GM23338 (cell line): ENCODE data around the gene TMEM217. TPM values are rescaled to one million over a fixed set of nuclear protein-coding genes. Genes with fewer than 3 reads are reported as not detected.

Experiments
- ATAC-seq: fragments of 200-7000 bp; cut with Tn5 transposase; 3 replicates; pipeline ENCODE4 v1.9.1; 2020
- DNase-seq: peaks from one replicate; pipeline ENCODE4 v3.0.0-alpha.2; 2015; ENCODE audit warnings: low spot score
- H2AFZ ChIP-seq: fragments of 200-600 bp; sonication (generic); 2 replicates; pipeline ENCODE4 v1.8.0; 2016; ENCODE audit warnings: antibody characterized with exemption, mild to moderate bottlenecking, moderate library complexity
- H3F3A ChIP-seq: fragments of 200-600 bp; sonication (generic); replicated peaks from 2 replicates; pipeline ENCODE4 v1.8.0; 2017; ENCODE audit warnings: antibody characterized with exemption, mixed run types, low read depth
- H3K27ac ChIP-seq: fragments of 200-600 bp; sonication (generic); 2 replicates; pipeline ENCODE4 v1.6.1; 2016; ENCODE audit warnings: low read depth
- H3K27me3 ChIP-seq: fragments of 200-600 bp; sonication (generic); 2 replicates; pipeline ENCODE4 v1.8.0; 2016; ENCODE audit warnings: mild to moderate bottlenecking, mixed run types, moderate library complexity; ENCODE audit not compliant: insufficient read depth
- H3K36me3 ChIP-seq: fragments of 200-600 bp; sonication (generic); 2 replicates; pipeline ENCODE4 v1.8.0; 2016; ENCODE audit warnings: mild to moderate bottlenecking; ENCODE audit not compliant: insufficient read depth
- H3K4me1 ChIP-seq: fragments of 200-600 bp; sonication (generic); 2 replicates; pipeline ENCODE4 v1.8.0; 2016; ENCODE audit warnings: mild to moderate bottlenecking, moderate library complexity; ENCODE audit not compliant: insufficient read depth
- H3K4me2 ChIP-seq: fragments of 200-600 bp; sonication (generic); 2 replicates; pipeline ENCODE4 v1.7.1; 2017; ENCODE audit warnings: mixed run types
- H3K4me3 ChIP-seq: fragments of 200-600 bp; sonication (generic); 2 replicates; pipeline ENCODE4 v1.6.1; 2016; ENCODE audit warnings: mixed run types
- H3K79me2 ChIP-seq: fragments of 200-600 bp; sonication (generic); replicated peaks from 2 replicates; pipeline ENCODE4 v1.8.0; 2017; ENCODE audit warnings: mild to moderate bottlenecking; ENCODE audit not compliant: insufficient read depth
- H3K9me2 ChIP-seq: fragments of 200-600 bp; sonication (generic); 2 replicates; pipeline ENCODE4 v1.8.0; 2017; ENCODE audit not compliant: insufficient read depth
- H4K20me1 ChIP-seq: fragments of 200-600 bp; sonication (generic); replicated peaks from 2 replicates; pipeline ENCODE4 v1.8.0; 2017; ENCODE audit warnings: mild to moderate bottlenecking; ENCODE audit not compliant: insufficient read depth
- H3K27ac Mint-ChIP-seq: 2 replicates; pipeline ENCODE4 v1.8.0; 2020; ENCODE audit warnings: inconsistent platforms, mild to moderate bottlenecking, moderate library complexity, mixed read lengths
- H3K27me3 Mint-ChIP-seq: 3 replicates; pipeline ENCODE4 v1.8.0; 2022; ENCODE audit warnings: low read depth, mild to moderate bottlenecking, moderate library complexity, mixed read lengths, inconsistent platforms; ENCODE audit not compliant: insufficient read depth, poor library complexity
- H3K36me3 Mint-ChIP-seq: 3 replicates; pipeline ENCODE4 v1.8.0; 2021; ENCODE audit warnings: low read depth, mild to moderate bottlenecking, inconsistent platforms, moderate library complexity, mixed read lengths
- H3K4me1 Mint-ChIP-seq: 3 replicates; pipeline ENCODE4 v1.8.0; 2020; ENCODE audit warnings: mild to moderate bottlenecking, inconsistent platforms, mixed read lengths
- H3K4me3 Mint-ChIP-seq: 3 replicates; pipeline ENCODE4 v1.8.0; 2021; ENCODE audit warnings: moderate library complexity, mild to moderate bottlenecking, inconsistent platforms, mixed read lengths
- H3K9me3 Mint-ChIP-seq: 3 replicates; pipeline ENCODE4 v1.8.0; 2020; ENCODE audit warnings: moderate library complexity, mild to moderate bottlenecking, inconsistent platforms, mixed read lengths
- CREB1 ChIP-seq: fragments of 250-450 bp; sonication (Bioruptor Pico); IDR thresholded peaks from 2 replicates; pipeline ENCODE4 v1.5.0; 2020; ENCODE audit warnings: low read depth, mild to moderate bottlenecking, moderate library complexity
- EZH2 ChIP-seq: fragments of 200-600 bp; sonication (generic); IDR thresholded peaks from one replicate; pipeline ENCODE4 v1.8.0; 2017; ENCODE audit warnings: antibody characterized with exemption, mild to moderate bottlenecking, low read depth; ENCODE audit not compliant: unreplicated experiment
- EZH2phosphoT487 ChIP-seq: fragments of 200-600 bp; sonication (generic); IDR thresholded peaks from one replicate; pipeline ENCODE4 v1.8.1; 2018; ENCODE audit warnings: antibody characterized with exemption; ENCODE audit not compliant: unreplicated experiment
- JUNB ChIP-seq: IDR thresholded peaks from one replicate; pipeline ENCODE4 v1.6.1; 2016; ENCODE audit warnings: antibody characterized with exemption; ENCODE audit not compliant: unreplicated experiment
- NANOG ChIP-seq: IDR thresholded peaks from 2 replicates; pipeline ENCODE4 v1.6.1; 2016; ENCODE audit warnings: antibody characterized with exemption, borderline replicate concordance
- POLR2AphosphoS5 ChIP-seq: IDR thresholded peaks from 2 replicates; pipeline ENCODE4 v1.6.1; 2016; ENCODE audit warnings: antibody characterized with exemption, low read depth
- STAT1 ChIP-seq: IDR thresholded peaks from one replicate; pipeline ENCODE4 v1.6.1; 2016; ENCODE audit warnings: antibody characterized with exemption; ENCODE audit not compliant: unreplicated experiment
- ZNF114 ChIP-seq: fragments of 250-450 bp; sonication (Bioruptor Pico); IDR thresholded peaks from 2 replicates; pipeline ENCODE4 v1.5.0; 2020; ENCODE audit warnings: mild to moderate bottlenecking, moderate library complexity
- ZNF331 ChIP-seq: fragments of 250-450 bp; sonication (Bioruptor Pico); IDR thresholded peaks from 2 replicates; pipeline ENCODE4 v1.5.0; 2020; ENCODE audit warnings: low read depth, mild to moderate bottlenecking, moderate library complexity
- polyA plus RNA-seq: library from polyadenylated mRNA; unstranded; fragments of >200 nt; fragmentation: Nextera tagmentation; extraction: Ambion mirVana; gene quantifications from 2 replicates; pipeline ENCODE4 v1.2.1, GENCODE V29; 2016
- total RNA-seq: library from RNA; depleted of rRNA; stranded (reverse); fragments of >200 nt; shearing (Covaris generic); gene quantifications from 2 replicates; pipeline ENCODE4 v1.2.3, GENCODE V29; 2014
- TF ChIP-seq, protein P1 (sequence below): IDR thresholded peaks from 2 replicates; pipeline ENCODE4 v1.6.1; 2016; ENCODE audit warnings: antibody characterized with exemption
- TF ChIP-seq, protein P2 (sequence below): IDR thresholded peaks from one replicate; pipeline ENCODE4 v1.6.1; 2018; ENCODE audit warnings: antibody characterized with exemption; ENCODE audit not compliant: unreplicated experiment
- TF ChIP-seq, protein P3 (sequence below), 2 experiments: fragments of 200-600 bp in 1 of 2; sonication (generic) in 1 of 2; conservative IDR thresholded peaks; 2 replicates each; pipeline versions ENCODE4 v1.5.1 to v1.6.1; 2016 to 2017; ENCODE audit warnings: antibody characterized with exemption in 2 of 2, low read depth in 2 of 2, mild to moderate bottlenecking in 2 of 2, moderate library complexity in 1 of 2
- TF ChIP-seq, protein P4 (sequence below): fragments of 250-450 bp; sonication (Bioruptor Pico); IDR thresholded peaks from 2 replicates; pipeline ENCODE4 v1.5.0; 2020; ENCODE audit warnings: mild to moderate bottlenecking, moderate library complexity

Gene TMEM217
- total and polyA plus RNA-seq, 2 experiments from 2014 or later = 1.3 TPM; not detected in 1

DNA sequence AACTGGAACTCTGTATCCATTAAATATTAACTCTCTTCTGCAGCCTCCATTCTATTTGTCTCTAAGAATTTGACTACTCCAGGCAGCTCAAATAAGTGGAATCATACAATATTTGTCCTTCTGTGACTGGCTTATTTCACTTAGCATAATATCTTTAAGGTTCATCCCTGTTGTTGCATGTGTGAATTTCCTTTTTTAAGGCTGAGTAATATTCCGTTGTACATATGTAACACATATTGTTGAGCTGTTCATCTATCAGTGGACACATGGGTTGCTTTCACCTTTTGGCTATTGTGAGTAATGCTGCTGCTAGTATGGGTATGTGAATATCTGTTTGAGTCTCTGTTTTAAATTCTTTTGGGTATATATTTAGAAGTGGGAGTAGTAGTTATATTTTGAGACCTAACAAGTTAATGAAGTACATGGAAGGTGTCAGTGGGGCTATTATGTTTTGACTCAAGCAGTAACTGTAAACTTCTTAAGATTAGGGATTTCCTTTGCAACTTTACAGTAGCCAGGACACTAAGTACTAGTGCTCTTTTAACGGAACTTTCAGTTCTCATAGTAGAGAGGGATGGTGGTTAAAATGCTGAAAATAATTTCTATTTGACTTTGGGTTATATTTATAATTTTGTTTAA lies 29.7 kb upstream of the TMEM217 start:
- H3K36me3 Mint-ChIP-seq = peaks cover 52% of the 10 kb centered on the region

More for the DNA sequence above, 29.7 kb upstream of the TMEM217 start:
- H3K9me3 Mint-ChIP-seq = no peaks in the 10 kb centered on the region
- Histone ChIP-seq H3K9me2 (no peaks in the 10 kb centered on the region), H3K27me3 (no peaks in the 10 kb centered on the region), H4K20me1 (no peaks in the 10 kb centered on the region; the same call in 1 of the 2 replicates), H3K4me1 (no peaks in the 10 kb centered on the region), H3K27ac (no peak overlapping the region), H3K4me2 (no peak overlapping the region), H3K36me3 (peaks cover 27% of the 10 kb centered on the region), H3K79me2 (no peaks in the 10 kb centered on the region), H3F3A (no peaks in the 10 kb centered on the region), H3K4me3 (no peak overlapping the region), H2AFZ (no peak overlapping the region)
- ATAC-seq (no peak), DNase-seq (no peak)
- no peaks in the 10 kb centered on the region for H3K4me1 Mint-ChIP-seq
- TF ChIP-seq EZH2 (no peak), ZNF114 (CRISPR knock-in tag) (no peak), ZNF331 (no peak), EZH2phosphoT487 (no peak), CREB1 (CRISPR knock-in tag) (no peak), POLR2AphosphoS5 (no peak), JUNB (no peak), STAT1 (no peak), NANOG (no peak)
- TF ChIP-seq, protein P1, sequence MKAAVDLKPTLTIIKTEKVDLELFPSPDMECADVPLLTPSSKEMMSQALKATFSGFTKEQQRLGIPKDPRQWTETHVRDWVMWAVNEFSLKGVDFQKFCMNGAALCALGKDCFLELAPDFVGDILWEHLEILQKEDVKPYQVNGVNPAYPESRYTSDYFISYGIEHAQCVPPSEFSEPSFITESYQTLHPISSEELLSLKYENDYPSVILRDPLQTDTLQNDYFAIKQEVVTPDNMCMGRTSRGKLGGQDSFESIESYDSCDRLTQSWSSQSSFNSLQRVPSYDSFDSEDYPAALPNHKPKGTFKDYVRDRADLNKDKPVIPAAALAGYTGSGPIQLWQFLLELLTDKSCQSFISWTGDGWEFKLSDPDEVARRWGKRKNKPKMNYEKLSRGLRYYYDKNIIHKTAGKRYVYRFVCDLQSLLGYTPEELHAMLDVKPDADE = no peak
- TF ChIP-seq, protein P2, sequence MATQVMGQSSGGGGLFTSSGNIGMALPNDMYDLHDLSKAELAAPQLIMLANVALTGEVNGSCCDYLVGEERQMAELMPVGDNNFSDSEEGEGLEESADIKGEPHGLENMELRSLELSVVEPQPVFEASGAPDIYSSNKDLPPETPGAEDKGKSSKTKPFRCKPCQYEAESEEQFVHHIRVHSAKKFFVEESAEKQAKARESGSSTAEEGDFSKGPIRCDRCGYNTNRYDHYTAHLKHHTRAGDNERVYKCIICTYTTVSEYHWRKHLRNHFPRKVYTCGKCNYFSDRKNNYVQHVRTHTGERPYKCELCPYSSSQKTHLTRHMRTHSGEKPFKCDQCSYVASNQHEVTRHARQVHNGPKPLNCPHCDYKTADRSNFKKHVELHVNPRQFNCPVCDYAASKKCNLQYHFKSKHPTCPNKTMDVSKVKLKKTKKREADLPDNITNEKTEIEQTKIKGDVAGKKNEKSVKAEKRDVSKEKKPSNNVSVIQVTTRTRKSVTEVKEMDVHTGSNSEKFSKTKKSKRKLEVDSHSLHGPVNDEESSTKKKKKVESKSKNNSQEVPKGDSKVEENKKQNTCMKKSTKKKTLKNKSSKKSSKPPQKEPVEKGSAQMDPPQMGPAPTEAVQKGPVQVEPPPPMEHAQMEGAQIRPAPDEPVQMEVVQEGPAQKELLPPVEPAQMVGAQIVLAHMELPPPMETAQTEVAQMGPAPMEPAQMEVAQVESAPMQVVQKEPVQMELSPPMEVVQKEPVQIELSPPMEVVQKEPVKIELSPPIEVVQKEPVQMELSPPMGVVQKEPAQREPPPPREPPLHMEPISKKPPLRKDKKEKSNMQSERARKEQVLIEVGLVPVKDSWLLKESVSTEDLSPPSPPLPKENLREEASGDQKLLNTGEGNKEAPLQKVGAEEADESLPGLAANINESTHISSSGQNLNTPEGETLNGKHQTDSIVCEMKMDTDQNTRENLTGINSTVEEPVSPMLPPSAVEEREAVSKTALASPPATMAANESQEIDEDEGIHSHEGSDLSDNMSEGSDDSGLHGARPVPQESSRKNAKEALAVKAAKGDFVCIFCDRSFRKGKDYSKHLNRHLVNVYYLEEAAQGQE = no peak
- TF ChIP-seq, protein P3, sequence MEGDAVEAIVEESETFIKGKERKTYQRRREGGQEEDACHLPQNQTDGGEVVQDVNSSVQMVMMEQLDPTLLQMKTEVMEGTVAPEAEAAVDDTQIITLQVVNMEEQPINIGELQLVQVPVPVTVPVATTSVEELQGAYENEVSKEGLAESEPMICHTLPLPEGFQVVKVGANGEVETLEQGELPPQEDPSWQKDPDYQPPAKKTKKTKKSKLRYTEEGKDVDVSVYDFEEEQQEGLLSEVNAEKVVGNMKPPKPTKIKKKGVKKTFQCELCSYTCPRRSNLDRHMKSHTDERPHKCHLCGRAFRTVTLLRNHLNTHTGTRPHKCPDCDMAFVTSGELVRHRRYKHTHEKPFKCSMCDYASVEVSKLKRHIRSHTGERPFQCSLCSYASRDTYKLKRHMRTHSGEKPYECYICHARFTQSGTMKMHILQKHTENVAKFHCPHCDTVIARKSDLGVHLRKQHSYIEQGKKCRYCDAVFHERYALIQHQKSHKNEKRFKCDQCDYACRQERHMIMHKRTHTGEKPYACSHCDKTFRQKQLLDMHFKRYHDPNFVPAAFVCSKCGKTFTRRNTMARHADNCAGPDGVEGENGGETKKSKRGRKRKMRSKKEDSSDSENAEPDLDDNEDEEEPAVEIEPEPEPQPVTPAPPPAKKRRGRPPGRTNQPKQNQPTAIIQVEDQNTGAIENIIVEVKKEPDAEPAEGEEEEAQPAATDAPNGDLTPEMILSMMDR (conservative IDR thresholded peaks at IDR 0.05; ENCODE audit: low read depth in 2 of 2) = no peak
- TF ChIP-seq, protein P4, sequence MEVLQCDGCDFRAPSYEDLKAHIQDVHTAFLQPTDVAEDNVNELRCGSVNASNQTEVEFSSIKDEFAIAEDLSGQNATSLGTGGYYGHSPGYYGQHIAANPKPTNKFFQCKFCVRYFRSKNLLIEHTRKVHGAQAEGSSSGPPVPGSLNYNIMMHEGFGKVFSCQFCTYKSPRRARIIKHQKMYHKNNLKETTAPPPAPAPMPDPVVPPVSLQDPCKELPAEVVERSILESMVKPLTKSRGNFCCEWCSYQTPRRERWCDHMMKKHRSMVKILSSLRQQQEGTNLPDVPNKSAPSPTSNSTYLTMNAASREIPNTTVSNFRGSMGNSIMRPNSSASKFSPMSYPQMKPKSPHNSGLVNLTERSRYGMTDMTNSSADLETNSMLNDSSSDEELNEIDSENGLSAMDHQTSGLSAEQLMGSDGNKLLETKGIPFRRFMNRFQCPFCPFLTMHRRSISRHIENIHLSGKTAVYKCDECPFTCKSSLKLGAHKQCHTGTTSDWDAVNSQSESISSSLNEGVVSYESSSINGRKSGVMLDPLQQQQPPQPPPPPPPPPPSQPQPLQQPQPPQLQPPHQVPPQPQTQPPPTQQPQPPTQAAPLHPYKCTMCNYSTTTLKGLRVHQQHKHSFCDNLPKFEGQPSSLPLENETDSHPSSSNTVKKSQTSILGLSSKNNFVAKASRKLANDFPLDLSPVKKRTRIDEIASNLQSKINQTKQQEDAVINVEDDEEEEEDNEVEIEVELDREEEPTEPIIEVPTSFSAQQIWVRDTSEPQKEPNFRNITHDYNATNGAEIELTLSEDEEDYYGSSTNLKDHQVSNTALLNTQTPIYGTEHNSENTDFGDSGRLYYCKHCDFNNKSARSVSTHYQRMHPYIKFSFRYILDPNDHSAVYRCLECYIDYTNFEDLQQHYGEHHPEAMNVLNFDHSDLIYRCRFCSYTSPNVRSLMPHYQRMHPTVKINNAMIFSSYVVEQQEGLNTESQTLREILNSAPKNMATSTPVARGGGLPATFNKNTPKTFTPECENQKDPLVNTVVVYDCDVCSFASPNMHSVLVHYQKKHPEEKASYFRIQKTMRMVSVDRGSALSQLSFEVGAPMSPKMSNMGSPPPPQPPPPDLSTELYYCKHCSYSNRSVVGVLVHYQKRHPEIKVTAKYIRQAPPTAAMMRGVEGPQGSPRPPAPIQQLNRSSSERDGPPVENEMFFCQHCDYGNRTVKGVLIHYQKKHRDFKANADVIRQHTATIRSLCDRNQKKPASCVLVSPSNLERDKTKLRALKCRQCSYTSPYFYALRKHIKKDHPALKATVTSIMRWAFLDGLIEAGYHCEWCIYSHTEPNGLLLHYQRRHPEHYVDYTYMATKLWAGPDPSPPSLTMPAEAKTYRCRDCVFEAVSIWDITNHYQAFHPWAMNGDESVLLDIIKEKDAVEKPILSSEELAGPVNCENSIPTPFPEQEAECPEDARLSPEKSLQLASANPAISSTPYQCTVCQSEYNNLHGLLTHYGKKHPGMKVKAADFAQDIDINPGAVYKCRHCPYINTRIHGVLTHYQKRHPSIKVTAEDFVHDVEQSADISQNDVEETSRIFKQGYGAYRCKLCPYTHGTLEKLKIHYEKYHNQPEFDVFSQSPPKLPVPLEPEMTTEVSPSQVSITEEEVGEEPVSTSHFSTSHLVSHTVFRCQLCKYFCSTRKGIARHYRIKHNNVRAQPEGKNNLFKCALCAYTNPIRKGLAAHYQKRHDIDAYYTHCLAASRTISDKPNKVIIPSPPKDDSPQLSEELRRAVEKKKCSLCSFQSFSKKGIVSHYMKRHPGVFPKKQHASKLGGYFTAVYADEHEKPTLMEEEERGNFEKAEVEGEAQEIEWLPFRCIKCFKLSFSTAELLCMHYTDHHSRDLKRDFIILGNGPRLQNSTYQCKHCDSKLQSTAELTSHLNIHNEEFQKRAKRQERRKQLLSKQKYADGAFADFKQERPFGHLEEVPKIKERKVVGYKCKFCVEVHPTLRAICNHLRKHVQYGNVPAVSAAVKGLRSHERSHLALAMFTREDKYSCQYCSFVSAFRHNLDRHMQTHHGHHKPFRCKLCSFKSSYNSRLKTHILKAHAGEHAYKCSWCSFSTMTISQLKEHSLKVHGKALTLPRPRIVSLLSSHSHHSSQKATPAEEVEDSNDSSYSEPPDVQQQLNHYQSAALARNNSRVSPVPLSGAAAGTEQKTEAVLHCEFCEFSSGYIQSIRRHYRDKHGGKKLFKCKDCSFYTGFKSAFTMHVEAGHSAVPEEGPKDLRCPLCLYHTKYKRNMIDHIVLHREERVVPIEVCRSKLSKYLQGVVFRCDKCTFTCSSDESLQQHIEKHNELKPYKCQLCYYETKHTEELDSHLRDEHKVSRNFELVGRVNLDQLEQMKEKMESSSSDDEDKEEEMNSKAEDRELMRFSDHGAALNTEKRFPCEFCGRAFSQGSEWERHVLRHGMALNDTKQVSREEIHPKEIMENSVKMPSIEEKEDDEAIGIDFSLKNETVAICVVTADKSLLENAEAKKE (CRISPR knock-in tag) = no peak
- H3K27me3 Mint-ChIP-seq = no peaks in the 10 kb centered on the region
- no peak overlapping the region for H3K4me3 Mint-ChIP-seq
- no peak overlapping the region for H3K27ac Mint-ChIP-seq
